K562 (cell line): ENCODE results near the gene SCLY. TPM values are rescaled to one million over a fixed set of nuclear protein-coding genes. Genes with fewer than 3 reads are reported as not detected.
A peak's percentile ranks its signal among the peaks of the same experiment; 100 is the strongest.

Experiments used
- ARID1B ChIP-seq: fragments of 450-650 bp; IDR thresholded peaks from 2 replicates; pipeline ENCODE4 v1.6.1; 2016; ENCODE audit warnings: antibody characterized with exemption, mild to moderate bottlenecking, inconsistent platforms
- HMGN3 ChIP-seq: IDR thresholded peaks from 2 replicates; pipeline ENCODE4 v1.6.1; 2011; ENCODE audit warnings: borderline replicate concordance, low read depth, mild to moderate bottlenecking, mixed read lengths, low read length; ENCODE audit not compliant: insufficient read length; ENCODE audit errors: extremely low read depth
- MAZ ChIP-seq, 2 experiments: fragments of 450-650 bp in 1 of 2; sonication (generic) in 1 of 2; formaldehyde crosslinking; IDR thresholded peaks in 1 of 2; conservative IDR thresholded peaks in 1 of 2; 2 replicates each; pipeline versions ENCODE4 v1.4.0 to v1.5.0; 2020; ENCODE audit warnings: mild to moderate bottlenecking in 1 of 2, missing genetic modification reagents in 1 of 2
- MTF1 ChIP-seq: fragments of 250-450 bp; sonication (Bioruptor Pico); IDR thresholded peaks from 2 replicates; pipeline ENCODE4 v1.9.0; 2021; ENCODE audit warnings: moderate library complexity, mild to moderate bottlenecking, inconsistent platforms, borderline replicate concordance
- RUNX1 ChIP-seq: sonication (generic); IDR thresholded peaks from 2 replicates; pipeline ENCODE4 v1.6.1; 2016; ENCODE audit warnings: antibody characterized with exemption, low read depth
- SRSF7 ChIP-seq: fragments of 200-400 bp; formaldehyde crosslinking; optimal IDR thresholded peaks from 2 replicates; pipeline ENCODE3; 2017; ENCODE audit warnings: mild to moderate bottlenecking, low read depth, low read length
- TBL1XR1 ChIP-seq, 2 experiments: IDR thresholded peaks; 2 replicates each; pipeline ENCODE4 v1.6.1; 2012; ENCODE audit warnings: improper control_type of control experiment in 2 of 2, low read length in 2 of 2, mild to moderate bottlenecking in 1 of 2
- TBP ChIP-seq: optimal IDR thresholded peaks from 2 replicates; pipeline ENCODE3; 2011; ENCODE audit warnings: low read depth, low read length, improper control_type of control experiment
- TGIF2 ChIP-seq: sonication (generic); formaldehyde crosslinking; IDR thresholded peaks from 2 replicates; pipeline ENCODE4 v1.8.1; 2022; ENCODE audit warnings: mild to moderate bottlenecking, missing genetic modification reagents, moderate library complexity
- WHSC1 ChIP-seq: IDR thresholded peaks from one replicate; pipeline ENCODE4 v1.6.1; 2012; ENCODE audit warnings: low read length, control low read depth, inconsistent platforms
- ZBTB8A ChIP-seq: fragments of 450-650 bp; IDR thresholded peaks from 2 replicates; pipeline ENCODE4 v1.6.1; 2018; ENCODE audit warnings: mild to moderate bottlenecking, moderate library complexity; ENCODE audit not compliant: partially characterized antibody
- ZNF644 ChIP-seq: fragments of 200-800 bp; sonication (Bioruptor generic); IDR thresholded peaks from 2 replicates; pipeline ENCODE4 v1.6.1; 2016; ENCODE audit warnings: low read depth, missing genetic modification characterization, missing compliant biosample characterization
- ZNF79 ChIP-seq: fragments of 250-450 bp; sonication (Bioruptor Pico); IDR thresholded peaks from 2 replicates; pipeline ENCODE4 v1.4.0; 2020; ENCODE audit warnings: low read depth, mild to moderate bottlenecking, moderate library complexity
- polyA plus RNA-seq, 8 experiments: library from polyadenylated mRNA; depleted of rRNA in 4 of 8; stranded (reverse) in 5 of 8; unstranded in 3 of 8; fragments of >200 nt; fragmentation: Nextera tagmentation in 2 of 8; fragmentation: Illumina TruSeq in 1 of 8; extraction: Ambion mirVana in 2 of 8; extraction: Trizol in 1 of 8; gene quantifications; 2 replicates each; pipeline versions ENCODE4 v1.2.1 to v1.2.3, GENCODE V29; 2011 to 2014; ENCODE audit warnings: inconsistent platforms in 1 of 8, missing spikeins in 1 of 8
- total RNA-seq, 7 experiments: library from RNA; depleted of rRNA in 6 of 7; stranded (reverse); fragments of >200 nt in 6 of 7; fragmentation: Illumina TruSeq in 2 of 7; extraction: Trizol in 2 of 7; gene quantifications; 2 replicates each; pipeline versions ENCODE4 v1.2.1 to v1.2.3, GENCODE V29; 2011 to 2021; ENCODE audit warnings: low replicate concordance in 1 of 7
- TF ChIP-seq, protein P1 (sequence below), 2 experiments: fragments of 450-650 bp in 1 of 2; IDR thresholded peaks; 2 replicates each; pipeline ENCODE4 v1.6.1; 2011 to 2017; ENCODE audit warnings: low read depth in 2 of 2, antibody characterized with exemption in 1 of 2, borderline replicate concordance in 1 of 2, low read length in 1 of 2, mild to moderate bottlenecking in 1 of 2, mixed read lengths in 1 of 2; ENCODE audit not compliant: control insufficient read depth in 1 of 2
- TF ChIP-seq, protein P2 (sequence below): fragments of 250-450 bp; sonication (Bioruptor Pico); IDR thresholded peaks from 2 replicates; pipeline ENCODE4 v1.8.0; 2021; ENCODE audit warnings: mild to moderate bottlenecking, moderate library complexity
- TF ChIP-seq, protein P3 (sequence below), 2 experiments: fragments of 450-650 bp; IDR thresholded peaks; 2 replicates each; pipeline ENCODE4 v1.6.1; 2016
- TF ChIP-seq, protein P4 (sequence below): fragments of 200-800 bp; sonication (Bioruptor generic); IDR thresholded peaks from 2 replicates; pipeline ENCODE4 v1.6.1; 2016; ENCODE audit warnings: missing genetic modification characterization, missing compliant biosample characterization

The SCLY gene
- total and polyA plus RNA-seq, 9 of the 15 experiments (the other 6 are each of a cell fraction or from before 2014, with no cell fraction given) = 2.6 to 32.2 (median 21.1) TPM

DNA sequence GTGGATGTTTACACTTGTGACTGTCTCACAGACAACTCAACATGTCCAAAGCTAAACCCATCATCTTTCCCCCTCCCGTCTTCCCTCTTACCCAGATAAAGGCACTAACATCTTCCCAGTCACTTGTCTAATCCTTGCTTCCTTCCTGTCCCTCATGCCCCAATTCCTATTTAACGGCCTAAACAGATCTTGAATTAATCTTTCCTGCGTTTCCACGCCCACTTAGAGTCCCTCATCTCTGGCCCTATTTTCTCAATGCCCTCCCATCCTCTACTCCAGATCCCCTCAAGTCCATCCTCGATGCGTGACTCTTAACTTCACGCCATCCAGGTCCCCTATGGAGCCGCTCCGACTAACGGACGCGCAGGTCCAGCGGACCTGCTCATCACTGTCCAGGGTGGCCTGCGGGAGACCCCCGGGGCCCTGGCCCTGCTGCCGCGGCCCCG, 682 bp upstream of the SCLY start (continued):
- TF ChIP-seq, protein P1, sequence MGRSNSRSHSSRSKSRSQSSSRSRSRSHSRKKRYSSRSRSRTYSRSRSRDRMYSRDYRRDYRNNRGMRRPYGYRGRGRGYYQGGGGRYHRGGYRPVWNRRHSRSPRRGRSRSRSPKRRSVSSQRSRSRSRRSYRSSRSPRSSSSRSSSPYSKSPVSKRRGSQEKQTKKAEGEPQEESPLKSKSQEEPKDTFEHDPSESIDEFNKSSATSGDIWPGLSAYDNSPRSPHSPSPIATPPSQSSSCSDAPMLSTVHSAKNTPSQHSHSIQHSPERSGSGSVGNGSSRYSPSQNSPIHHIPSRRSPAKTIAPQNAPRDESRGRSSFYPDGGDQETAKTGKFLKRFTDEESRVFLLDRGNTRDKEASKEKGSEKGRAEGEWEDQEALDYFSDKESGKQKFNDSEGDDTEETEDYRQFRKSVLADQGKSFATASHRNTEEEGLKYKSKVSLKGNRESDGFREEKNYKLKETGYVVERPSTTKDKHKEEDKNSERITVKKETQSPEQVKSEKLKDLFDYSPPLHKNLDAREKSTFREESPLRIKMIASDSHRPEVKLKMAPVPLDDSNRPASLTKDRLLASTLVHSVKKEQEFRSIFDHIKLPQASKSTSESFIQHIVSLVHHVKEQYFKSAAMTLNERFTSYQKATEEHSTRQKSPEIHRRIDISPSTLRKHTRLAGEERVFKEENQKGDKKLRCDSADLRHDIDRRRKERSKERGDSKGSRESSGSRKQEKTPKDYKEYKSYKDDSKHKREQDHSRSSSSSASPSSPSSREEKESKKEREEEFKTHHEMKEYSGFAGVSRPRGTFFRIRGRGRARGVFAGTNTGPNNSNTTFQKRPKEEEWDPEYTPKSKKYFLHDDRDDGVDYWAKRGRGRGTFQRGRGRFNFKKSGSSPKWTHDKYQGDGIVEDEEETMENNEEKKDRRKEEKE (IDR thresholded peaks at IDR 0.05; ENCODE audit: borderline replicate concordance in 1 of 2, control insufficient read depth in 1 of 2, low read depth in 2 of 2, low read length in 1 of 2) = no peak
- TF ChIP-seq ZBTB8A = no peak
- 0 out of 2 replicates have a peak, but pooled peaks have one; percentile 21 for TF ChIP-seq ARID1B
- TF ChIP-seq ZNF644 (tag) = no peak
- TF ChIP-seq TBP = no peak
- TF ChIP-seq WHSC1 = no peak
- TF ChIP-seq TGIF2 (CRISPR knock-in tag) = no peak
- no peak for TF ChIP-seq RUNX1
- TF ChIP-seq, protein P2, sequence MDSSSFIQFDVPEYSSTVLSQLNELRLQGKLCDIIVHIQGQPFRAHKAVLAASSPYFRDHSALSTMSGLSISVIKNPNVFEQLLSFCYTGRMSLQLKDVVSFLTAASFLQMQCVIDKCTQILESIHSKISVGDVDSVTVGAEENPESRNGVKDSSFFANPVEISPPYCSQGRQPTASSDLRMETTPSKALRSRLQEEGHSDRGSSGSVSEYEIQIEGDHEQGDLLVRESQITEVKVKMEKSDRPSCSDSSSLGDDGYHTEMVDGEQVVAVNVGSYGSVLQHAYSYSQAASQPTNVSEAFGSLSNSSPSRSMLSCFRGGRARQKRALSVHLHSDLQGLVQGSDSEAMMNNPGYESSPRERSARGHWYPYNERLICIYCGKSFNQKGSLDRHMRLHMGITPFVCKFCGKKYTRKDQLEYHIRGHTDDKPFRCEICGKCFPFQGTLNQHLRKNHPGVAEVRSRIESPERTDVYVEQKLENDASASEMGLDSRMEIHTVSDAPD (CRISPR knock-in tag) = no peak
- TF ChIP-seq SRSF7 = no peak
- TF ChIP-seq, protein P3, sequence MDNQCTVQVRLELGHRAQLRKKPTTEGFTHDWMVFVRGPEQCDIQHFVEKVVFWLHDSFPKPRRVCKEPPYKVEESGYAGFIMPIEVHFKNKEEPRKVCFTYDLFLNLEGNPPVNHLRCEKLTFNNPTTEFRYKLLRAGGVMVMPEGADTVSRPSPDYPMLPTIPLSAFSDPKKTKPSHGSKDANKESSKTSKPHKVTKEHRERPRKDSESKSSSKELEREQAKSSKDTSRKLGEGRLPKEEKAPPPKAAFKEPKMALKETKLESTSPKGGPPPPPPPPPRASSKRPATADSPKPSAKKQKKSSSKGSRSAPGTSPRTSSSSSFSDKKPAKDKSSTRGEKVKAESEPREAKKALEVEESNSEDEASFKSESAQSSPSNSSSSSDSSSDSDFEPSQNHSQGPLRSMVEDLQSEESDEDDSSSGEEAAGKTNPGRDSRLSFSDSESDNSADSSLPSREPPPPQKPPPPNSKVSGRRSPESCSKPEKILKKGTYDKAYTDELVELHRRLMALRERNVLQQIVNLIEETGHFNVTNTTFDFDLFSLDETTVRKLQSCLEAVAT (IDR thresholded peaks at IDR 0.05) = peak in 1 of 2 experiments; percentile 51; a peak in 1 of 4 replicates
- no peak for TF ChIP-seq HMGN3
- TF ChIP-seq MTF1 = no peak
- no peak for TF ChIP-seq MAZ (CRISPR knock-in tag; conservative IDR thresholded peaks at IDR 0.05 in 1 of 2, IDR thresholded peaks at IDR 0.05 in 1 of 2)
- no peak for TF ChIP-seq TBL1XR1 (IDR thresholded peaks at IDR 0.05; ENCODE audit: low read length in 2 of 2)
- TF ChIP-seq ZNF79 (CRISPR knock-in tag) = no peak
- TF ChIP-seq, protein P4, sequence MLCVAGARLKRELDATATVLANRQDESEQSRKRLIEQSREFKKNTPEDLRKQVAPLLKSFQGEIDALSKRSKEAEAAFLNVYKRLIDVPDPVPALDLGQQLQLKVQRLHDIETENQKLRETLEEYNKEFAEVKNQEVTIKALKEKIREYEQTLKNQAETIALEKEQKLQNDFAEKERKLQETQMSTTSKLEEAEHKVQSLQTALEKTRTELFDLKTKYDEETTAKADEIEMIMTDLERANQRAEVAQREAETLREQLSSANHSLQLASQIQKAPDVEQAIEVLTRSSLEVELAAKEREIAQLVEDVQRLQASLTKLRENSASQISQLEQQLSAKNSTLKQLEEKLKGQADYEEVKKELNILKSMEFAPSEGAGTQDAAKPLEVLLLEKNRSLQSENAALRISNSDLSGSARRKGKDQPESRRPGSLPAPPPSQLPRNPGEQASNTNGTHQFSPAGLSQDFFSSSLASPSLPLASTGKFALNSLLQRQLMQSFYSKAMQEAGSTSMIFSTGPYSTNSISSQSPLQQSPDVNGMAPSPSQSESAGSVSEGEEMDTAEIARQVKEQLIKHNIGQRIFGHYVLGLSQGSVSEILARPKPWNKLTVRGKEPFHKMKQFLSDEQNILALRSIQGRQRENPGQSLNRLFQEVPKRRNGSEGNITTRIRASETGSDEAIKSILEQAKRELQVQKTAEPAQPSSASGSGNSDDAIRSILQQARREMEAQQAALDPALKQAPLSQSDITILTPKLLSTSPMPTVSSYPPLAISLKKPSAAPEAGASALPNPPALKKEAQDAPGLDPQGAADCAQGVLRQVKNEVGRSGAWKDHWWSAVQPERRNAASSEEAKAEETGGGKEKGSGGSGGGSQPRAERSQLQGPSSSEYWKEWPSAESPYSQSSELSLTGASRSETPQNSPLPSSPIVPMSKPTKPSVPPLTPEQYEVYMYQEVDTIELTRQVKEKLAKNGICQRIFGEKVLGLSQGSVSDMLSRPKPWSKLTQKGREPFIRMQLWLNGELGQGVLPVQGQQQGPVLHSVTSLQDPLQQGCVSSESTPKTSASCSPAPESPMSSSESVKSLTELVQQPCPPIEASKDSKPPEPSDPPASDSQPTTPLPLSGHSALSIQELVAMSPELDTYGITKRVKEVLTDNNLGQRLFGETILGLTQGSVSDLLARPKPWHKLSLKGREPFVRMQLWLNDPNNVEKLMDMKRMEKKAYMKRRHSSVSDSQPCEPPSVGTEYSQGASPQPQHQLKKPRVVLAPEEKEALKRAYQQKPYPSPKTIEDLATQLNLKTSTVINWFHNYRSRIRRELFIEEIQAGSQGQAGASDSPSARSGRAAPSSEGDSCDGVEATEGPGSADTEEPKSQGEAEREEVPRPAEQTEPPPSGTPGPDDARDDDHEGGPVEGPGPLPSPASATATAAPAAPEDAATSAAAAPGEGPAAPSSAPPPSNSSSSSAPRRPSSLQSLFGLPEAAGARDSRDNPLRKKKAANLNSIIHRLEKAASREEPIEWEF (CRISPR knock-in tag) = no peak
